Trophoblast cell (in vitro differentiated cells and primary cell): Measurements from ENCODE around the gene TXN.

Source experiments
- DNase-seq, 2 donors: peaks; one replicate each; pipeline ENCODE4 v3.0.0-alpha.2; 2016
- H2AFZ ChIP-seq: 2 replicates; pipeline ENCODE4 v1.6.1; 2013; ENCODE audit warnings: low read length, moderate library complexity, mild to moderate bottlenecking; ENCODE audit not compliant: insufficient read depth, poor library complexity
- H2AK5ac ChIP-seq: 2 replicates; pipeline ENCODE4 v1.6.1; 2013; ENCODE audit warnings: mild to moderate bottlenecking, low read length
- H2BK120ac ChIP-seq: 2 replicates; pipeline ENCODE4 v1.6.1; 2013; ENCODE audit warnings: low read length, mild to moderate bottlenecking, moderate library complexity; ENCODE audit not compliant: insufficient read depth, poor library complexity
- H2BK12ac ChIP-seq: 2 replicates; pipeline ENCODE4 v1.6.1; 2013; ENCODE audit warnings: mild to moderate bottlenecking, low read length, moderate library complexity
- H2BK5ac ChIP-seq: 2 replicates; pipeline ENCODE4 v1.6.1; 2013; ENCODE audit warnings: low read length, low read depth, moderate library complexity, mild to moderate bottlenecking; ENCODE audit not compliant: poor library complexity
- H3K14ac ChIP-seq: 2 replicates; pipeline ENCODE4 v1.6.1; 2013; ENCODE audit warnings: mild to moderate bottlenecking, low read length
- H3K18ac ChIP-seq: 2 replicates; pipeline ENCODE4 v1.6.1; 2013; ENCODE audit warnings: mild to moderate bottlenecking, low read length
- H3K23ac ChIP-seq: 2 replicates; pipeline ENCODE4 v1.6.1; 2013; ENCODE audit warnings: low read length
- H3K27ac ChIP-seq: 2 replicates; pipeline ENCODE4 v1.5.1; 2013; ENCODE audit warnings: low read depth, mild to moderate bottlenecking, inconsistent platforms, low read length, moderate library complexity
- H3K27me3 ChIP-seq: 2 replicates; pipeline ENCODE4 v1.6.1; 2013; ENCODE audit warnings: inconsistent platforms, mild to moderate bottlenecking, low read length, moderate library complexity; ENCODE audit not compliant: insufficient read depth
- H3K36me3 ChIP-seq, 2 experiments: 1 replicate in 1 of 2; 2 replicates in 1 of 2; pipeline ENCODE4 v1.6.1; 2013; ENCODE audit warnings: low read length in 2 of 2, mild to moderate bottlenecking in 2 of 2, moderate library complexity in 1 of 2; ENCODE audit not compliant: insufficient read depth in 2 of 2, control insufficient read depth in 1 of 2
- H3K4ac ChIP-seq: 2 replicates; pipeline ENCODE4 v1.6.1; 2013; ENCODE audit warnings: low read depth, mild to moderate bottlenecking, low read length, moderate library complexity
- H3K4me1 ChIP-seq, 2 experiments: 1 replicate in 1 of 2; 2 replicates in 1 of 2; pipeline ENCODE4 v1.6.1; 2013; ENCODE audit warnings: low read length in 2 of 2, mild to moderate bottlenecking in 2 of 2, moderate library complexity in 1 of 2; ENCODE audit not compliant: insufficient read depth in 2 of 2, control insufficient read depth in 1 of 2
- H3K4me2 ChIP-seq: 2 replicates; pipeline ENCODE4 v1.6.1; 2013; ENCODE audit warnings: inconsistent platforms, mild to moderate bottlenecking, low read length, moderate library complexity
- H3K4me3 ChIP-seq: 2 replicates; pipeline ENCODE4 v1.5.1; 2013; ENCODE audit warnings: mild to moderate bottlenecking, low read depth, low read length, inconsistent platforms
- H3K79me1 ChIP-seq: one replicate; pipeline ENCODE4 v1.6.1; 2013; ENCODE audit warnings: low read length
- H3K79me2 ChIP-seq: 2 replicates; pipeline ENCODE4 v1.6.1; 2013; ENCODE audit warnings: low read length, mild to moderate bottlenecking; ENCODE audit not compliant: control insufficient read depth, insufficient read depth, poor library complexity
- H3K9ac ChIP-seq: 2 replicates; pipeline ENCODE4 v1.6.1; 2013; ENCODE audit warnings: mild to moderate bottlenecking, low read length
- H3K9me3 ChIP-seq: 2 replicates; pipeline ENCODE4 v1.6.1; 2013; ENCODE audit warnings: low read depth, mild to moderate bottlenecking, control low read depth, inconsistent platforms, low read length; ENCODE audit not compliant: insufficient read depth
- H4K12ac ChIP-seq: 2 replicates; pipeline ENCODE4 v1.6.1; 2013; ENCODE audit warnings: low read depth, mild to moderate bottlenecking, low read length, moderate library complexity
- H4K8ac ChIP-seq: 2 replicates; pipeline ENCODE4 v1.6.1; 2013; ENCODE audit warnings: low read depth, mild to moderate bottlenecking, low read length, moderate library complexity
- H4K91ac ChIP-seq: one replicate; pipeline ENCODE4 v1.6.1; 2013; ENCODE audit warnings: low read depth, mild to moderate bottlenecking, low read length, moderate library complexity
- WGBS: extraction: QIAGEN DNeasy Blood & Tissue Kit; methylation state at CpG from one replicate; pipeline ENCODE4 v1.1.7; 2013; ENCODE audit warnings: missing lambda C conversion rate; ENCODE audit not compliant: insufficient read length, insufficient coverage; ENCODE audit errors: extremely low coverage; 5-methylcytosine and 5-hydroxymethylcytosine counted together

TXN gene

GRCh38 chr9:110284211-110284844 is 28.0 kb upstream of the TXN start:
- no peak overlapping the region for H2AK5ac ChIP-seq
- WGBS: no CpG with 5 or more reads among the region's 6 CpGs

GRCh38 chr9:110283751-110284150 is 27.4 kb upstream of the TXN start:
- Histone ChIP-seq H3K18ac (no peak overlapping the region), H4K91ac (no peak overlapping the region), H3K23ac (no peak overlapping the region), H3K79me1 (no peaks in the 10 kb centered on the region), H2AK5ac (no peak overlapping the region), H2AFZ (no peak overlapping the region), H3K4me1 (no peaks in the 10 kb centered on the region), H4K8ac (no peak overlapping the region), H3K27me3 (no peaks in the 10 kb centered on the region), H3K9ac (no peak overlapping the region), H3K4me2 (no peak overlapping the region), H3K4ac (no peak overlapping the region), H3K9me3 (no peaks in the 10 kb centered on the region), H2BK5ac (no peak overlapping the region), H2BK12ac (no peak overlapping the region), H3K27ac (no peak overlapping the region), H3K79me2 (no peaks in the 10 kb centered on the region), H3K14ac (no peak overlapping the region), H2BK120ac (no peak overlapping the region), H4K12ac (no peak overlapping the region), H3K36me3 (no peaks in the 10 kb centered on the region), H3K4me3 (no peak overlapping the region)
- no peak for DNase-seq
- no CpG with 5 or more reads among the region's 1 CpG for WGBS

More at GRCh38 chr9:110284211-110284844, 28.0 kb upstream of the TXN start:
- DNase-seq: no peak
- Histone ChIP-seq H4K8ac (no peak overlapping the region), H3K4me2 (no peak overlapping the region), H3K79me1 (no peaks in the 10 kb centered on the region), H3K9me3 (no peaks in the 10 kb centered on the region), H3K18ac (no peak overlapping the region), H2BK120ac (no peak overlapping the region), H3K27ac (no peak overlapping the region), H3K4me3 (no peak overlapping the region), H4K12ac (no peak overlapping the region), H3K36me3 (no peaks in the 10 kb centered on the region), H3K9ac (no peak overlapping the region), H2AFZ (no peak overlapping the region), H3K27me3 (no peaks in the 10 kb centered on the region), H3K4ac (no peak overlapping the region), H4K91ac (no peak overlapping the region), H2BK12ac (no peak overlapping the region), H3K14ac (no peak overlapping the region), H2BK5ac (no peak overlapping the region), H3K23ac (no peak overlapping the region), H3K4me1 (no peaks in the 10 kb centered on the region), H3K79me2 (no peaks in the 10 kb centered on the region)

- no peaks in the 10 kb centered on the region for H3K4me1 ChIP-seq
- no peak overlapping the region for H3K4me3 ChIP-seq
- no peak overlapping the region for H3K27ac ChIP-seq
- H2BK5ac ChIP-seq: no peak overlapping the region
- H2AK5ac ChIP-seq: no peak overlapping the region
- no peak overlapping the region for H4K91ac ChIP-seq
- no peak overlapping the region for H2BK120ac ChIP-seq
- H3K18ac ChIP-seq: no peak overlapping the region
- H2BK12ac ChIP-seq: no peak overlapping the region
- no peak overlapping the region for H2AFZ ChIP-seq
- no peak for DNase-seq
- no peak overlapping the region for H3K4me2 ChIP-seq
- H3K79me1 ChIP-seq: no peaks in the 10 kb centered on the region
- no peak overlapping the region for H4K12ac ChIP-seq
- no CpG with 5 or more reads among the region's 6 CpGs for WGBS
- H3K9ac ChIP-seq: no peak overlapping the region
- H3K4ac ChIP-seq: no peak overlapping the region
- no peak overlapping the region for H4K8ac ChIP-seq
- H3K36me3 ChIP-seq: no peaks in the 10 kb centered on the region
- no peaks in the 10 kb centered on the region for H3K27me3 ChIP-seq
- H3K14ac ChIP-seq: no peak overlapping the region
- H3K23ac ChIP-seq: no peak overlapping the region
- no peaks in the 10 kb centered on the region for H3K9me3 ChIP-seq
- no peaks in the 10 kb centered on the region for H3K79me2 ChIP-seq
Measured at GRCh38 chr9:110282739-110283081, 26.4 kb upstream of the TXN start.

- Histone ChIP-seq H3K4me2 (no peak overlapping the region), H3K9me3 (no peaks in the 10 kb centered on the region), H4K91ac (no peak overlapping the region), H3K18ac (no peak overlapping the region), H4K8ac (no peak overlapping the region), H3K4ac (no peak overlapping the region), H3K27ac (no peak overlapping the region), H2BK5ac (no peak overlapping the region), H2BK12ac (no peak overlapping the region), H3K14ac (no peak overlapping the region), H3K4me1 (no peaks in the 10 kb centered on the region), H3K27me3 (no peaks in the 10 kb centered on the region), H3K36me3 (no peaks in the 10 kb centered on the region), H3K23ac (no peak overlapping the region), H4K12ac (no peak overlapping the region), H2BK120ac (no peak overlapping the region), H3K4me3 (no peak overlapping the region), H2AFZ (no peak overlapping the region), H2AK5ac (no peak overlapping the region), H3K9ac (no peak overlapping the region), H3K79me2 (no peaks in the 10 kb centered on the region), H3K79me1 (no peaks in the 10 kb centered on the region)
- no CpG with 5 or more reads among the region's 4 CpGs for WGBS
- DNase-seq: no peak
Measured at GRCh38 chr9:110282018-110282738, 25.9 kb upstream of the TXN start.
